ENCODE data around the gene CTSZ.

CTSZ gene

GRCh38 chr20:59024111-59024530 is 17.1 kb upstream of the CTSZ start:
- Histone ChIP-seq H3K27me3 (ENCODE audit: control insufficient read depth in 5 of 5, insufficient read depth in 4 of 5, low read length in 5 of 5) (no peaks in the 10 kb centered on the region), H3K9me3 (ENCODE audit: control insufficient read depth in 5 of 5, low read length in 5 of 5) (no peaks in the 10 kb centered on the region), H3K4me3 (ENCODE audit: low read depth in 1 of 5, low read length in 5 of 5) (no peak overlapping the region), H3K36me3 (ENCODE audit: control insufficient read depth in 5 of 5, insufficient read depth in 5 of 5, low read length in 5 of 5) (peaks cover 20 to 70% (median 51%) of the 10 kb centered on the region in 5 donors), H3K27ac (ENCODE audit: low read depth, low read length) (no peak overlapping the region), H3K9ac (ENCODE audit: low read length in 5 of 5) (no peak overlapping the region), H3K4me1 (ENCODE audit: control insufficient read depth in 5 of 5, insufficient read depth in 5 of 5, low read length in 5 of 5) (peaks cover 2 to 23% (median 19%) of the 10 kb centered on the region in 5 donors)

- H3K4me3 ChIP-seq (ENCODE audit: low read depth in 1 of 5, low read length in 5 of 5): no peak overlapping the region
- peaks cover 17 to 65% (median 46%) of the 10 kb centered on the region in 5 donors for H3K36me3 ChIP-seq (ENCODE audit: control insufficient read depth in 5 of 5, insufficient read depth in 5 of 5, low read length in 5 of 5)
- no peaks in the 10 kb centered on the region for H3K27me3 ChIP-seq (ENCODE audit: control insufficient read depth in 5 of 5, insufficient read depth in 4 of 5, low read length in 5 of 5)
- H3K27ac ChIP-seq (ENCODE audit: low read depth, low read length): no peak overlapping the region
- H3K9me3 ChIP-seq (ENCODE audit: control insufficient read depth in 5 of 5, low read length in 5 of 5): no peaks in the 10 kb centered on the region
- no peak overlapping the region for H3K9ac ChIP-seq (ENCODE audit: low read length in 5 of 5)
- H3K4me1 ChIP-seq (ENCODE audit: control insufficient read depth in 5 of 5, insufficient read depth in 5 of 5, low read length in 5 of 5): peaks cover under 1 to 18% (median 14%) of the 10 kb centered on the region in 5 donors
These were observed 16.6 kb upstream of the CTSZ start for GRCh38 chr20:59023616-59024015.

GRCh38 chr20:59022754-59023153 is 15.7 kb upstream of the CTSZ start:
- Histone ChIP-seq H3K27ac (ENCODE audit: low read depth, low read length) (no peak overlapping the region), H3K4me3 (ENCODE audit: low read depth in 1 of 5, low read length in 5 of 5) (no peak overlapping the region), H3K9ac (ENCODE audit: low read length in 5 of 5) (no peak overlapping the region)

GRCh38 chr20:59020938-59021551 is 14.0 kb upstream of the CTSZ start:
- no peak overlapping the region for H3K9ac ChIP-seq (ENCODE audit: low read length in 5 of 5)
- H3K36me3 ChIP-seq (ENCODE audit: control insufficient read depth in 5 of 5, insufficient read depth in 5 of 5, low read length in 5 of 5): peaks cover 9 to 42% (median 34%) of the 10 kb centered on the region in 5 donors
- H3K27me3 ChIP-seq (ENCODE audit: control insufficient read depth in 5 of 5, insufficient read depth in 4 of 5, low read length in 5 of 5): no peaks in the 10 kb centered on the region
- peaks cover 0 to 16% (median 3%) of the 10 kb centered on the region in 5 donors for H3K4me1 ChIP-seq (ENCODE audit: control insufficient read depth in 5 of 5, insufficient read depth in 5 of 5, low read length in 5 of 5)
- H3K27ac ChIP-seq (ENCODE audit: low read depth, low read length): no peak overlapping the region
- H3K9me3 ChIP-seq (ENCODE audit: control insufficient read depth in 5 of 5, low read length in 5 of 5): no peaks in the 10 kb centered on the region
- H3K4me3 ChIP-seq (ENCODE audit: low read depth in 1 of 5, low read length in 5 of 5): no peak overlapping the region

More at GRCh38 chr20:59022754-59023153, 15.7 kb upstream of the CTSZ start:
- Histone ChIP-seq H3K9me3 (ENCODE audit: control insufficient read depth in 5 of 5, low read length in 5 of 5) (no peaks in the 10 kb centered on the region), H3K4me1 (ENCODE audit: control insufficient read depth in 5 of 5, insufficient read depth in 5 of 5, low read length in 5 of 5) (peaks cover 0 to 11% (median 6%) of the 10 kb centered on the region in 5 donors), H3K36me3 (ENCODE audit: control insufficient read depth in 5 of 5, insufficient read depth in 5 of 5, low read length in 5 of 5) (peaks cover 11 to 59% (median 44%) of the 10 kb centered on the region in 5 donors), H3K27me3 (ENCODE audit: control insufficient read depth in 5 of 5, insufficient read depth in 4 of 5, low read length in 5 of 5) (no peaks in the 10 kb centered on the region)

- H3K27me3 ChIP-seq (ENCODE audit: control insufficient read depth in 5 of 5, insufficient read depth in 4 of 5, low read length in 5 of 5): no peaks in the 10 kb centered on the region
- H3K9me3 ChIP-seq (ENCODE audit: control insufficient read depth in 5 of 5, low read length in 5 of 5): no peaks in the 10 kb centered on the region
- peaks cover 0 to 25% (median 17%) of the 10 kb centered on the region in 5 donors for H3K36me3 ChIP-seq (ENCODE audit: control insufficient read depth in 5 of 5, insufficient read depth in 5 of 5, low read length in 5 of 5)
- H3K4me3 ChIP-seq (ENCODE audit: low read depth in 1 of 5, low read length in 5 of 5): no peak within 1 kb of the TSS
- H3K27ac ChIP-seq (ENCODE audit: low read depth, low read length): no peak within 1 kb of the TSS
- H3K4me1 ChIP-seq (ENCODE audit: control insufficient read depth in 5 of 5, insufficient read depth in 5 of 5, low read length in 5 of 5): peaks cover 0 to 16% (median 0%) of the 10 kb centered on the region in 5 donors
- no peak within 1 kb of the TSS for H3K9ac ChIP-seq (ENCODE audit: low read length in 5 of 5)
These were observed 12.2 kb upstream of the CTSZ start, which contains the start of gene TUBB1 for GRCh38 chr20:59019217-59019616. TUBB1 (plus strand) TSS chr20:59019429; CDS start chr20:59019523, 94 bp downstream.

GRCh38 chr20:59018817-59019216 is 11.8 kb upstream of the CTSZ start:
- Histone ChIP-seq H3K27ac (ENCODE audit: low read depth, low read length) (no peak overlapping the region), H3K9me3 (ENCODE audit: control insufficient read depth in 5 of 5, low read length in 5 of 5) (no peaks in the 10 kb centered on the region), H3K9ac (ENCODE audit: low read length in 5 of 5) (no peak overlapping the region), H3K4me1 (ENCODE audit: control insufficient read depth in 5 of 5, insufficient read depth in 5 of 5, low read length in 5 of 5) (peaks cover 0 to 16% (median 0%) of the 10 kb centered on the region in 5 donors), H3K27me3 (ENCODE audit: control insufficient read depth in 5 of 5, insufficient read depth in 4 of 5, low read length in 5 of 5) (no peaks in the 10 kb centered on the region), H3K4me3 (ENCODE audit: low read depth in 1 of 5, low read length in 5 of 5) (no peak overlapping the region), H3K36me3 (ENCODE audit: control insufficient read depth in 5 of 5, insufficient read depth in 5 of 5, low read length in 5 of 5) (peaks cover 0 to 21% (median 13%) of the 10 kb centered on the region in 5 donors)

GRCh38 chr20:59017493-59018231 is 10.6 kb upstream of the CTSZ start:
- peak overlapping the region in 1 of 5 donors; percentile 35 for H3K9ac ChIP-seq (ENCODE audit: low read length in 5 of 5)
- H3K27me3 ChIP-seq (ENCODE audit: control insufficient read depth in 5 of 5, insufficient read depth in 4 of 5, low read length in 5 of 5): no peaks in the 10 kb centered on the region
- peaks cover 0 to 16% (median 0%) of the 10 kb centered on the region in 5 donors for H3K4me1 ChIP-seq (ENCODE audit: control insufficient read depth in 5 of 5, insufficient read depth in 5 of 5, low read length in 5 of 5)
- peaks cover 0 to 10% (median 2%) of the 10 kb centered on the region in 5 donors for H3K36me3 ChIP-seq (ENCODE audit: control insufficient read depth in 5 of 5, insufficient read depth in 5 of 5, low read length in 5 of 5)
- no peaks in the 10 kb centered on the region for H3K9me3 ChIP-seq (ENCODE audit: control insufficient read depth in 5 of 5, low read length in 5 of 5)
- no peak overlapping the region for H3K27ac ChIP-seq (ENCODE audit: low read depth, low read length)
- H3K4me3 ChIP-seq (ENCODE audit: low read depth in 1 of 5, low read length in 5 of 5): no peak overlapping the region

GRCh38 chr20:59016795-59017492 is 9.9 kb upstream of the CTSZ start:
- peaks cover 0 to 16% (median 0%) of the 10 kb centered on the region in 5 donors for H3K4me1 ChIP-seq (ENCODE audit: control insufficient read depth in 5 of 5, insufficient read depth in 5 of 5, low read length in 5 of 5)
- H3K36me3 ChIP-seq (ENCODE audit: control insufficient read depth in 5 of 5, insufficient read depth in 5 of 5, low read length in 5 of 5): peaks cover 0 to 7% (median 0%) of the 10 kb centered on the region in 5 donors
- H3K9me3 ChIP-seq (ENCODE audit: control insufficient read depth in 5 of 5, low read length in 5 of 5): no peaks in the 10 kb centered on the region
- H3K9ac ChIP-seq (ENCODE audit: low read length in 5 of 5): peak overlapping the region in 1 of 5 donors; percentile 35
- H3K27ac ChIP-seq (ENCODE audit: low read depth, low read length): no peak overlapping the region
- no peak overlapping the region for H3K4me3 ChIP-seq (ENCODE audit: low read depth in 1 of 5, low read length in 5 of 5)
- no peaks in the 10 kb centered on the region for H3K27me3 ChIP-seq (ENCODE audit: control insufficient read depth in 5 of 5, insufficient read depth in 4 of 5, low read length in 5 of 5)

- H3K9ac ChIP-seq (ENCODE audit: low read length in 5 of 5): no peak overlapping the region
- H3K27ac ChIP-seq (ENCODE audit: low read depth, low read length): no peak overlapping the region
- H3K36me3 ChIP-seq (ENCODE audit: control insufficient read depth in 5 of 5, insufficient read depth in 5 of 5, low read length in 5 of 5): peaks cover 0 to 2% (median 0%) of the 10 kb centered on the region in 5 donors
- no peaks in the 10 kb centered on the region for H3K9me3 ChIP-seq (ENCODE audit: control insufficient read depth in 5 of 5, low read length in 5 of 5)
- H3K4me1 ChIP-seq (ENCODE audit: control insufficient read depth in 5 of 5, insufficient read depth in 5 of 5, low read length in 5 of 5): peaks cover 5 to 25% (median 9%) of the 10 kb centered on the region in 5 donors
- no peaks in the 10 kb centered on the region for H3K27me3 ChIP-seq (ENCODE audit: control insufficient read depth in 5 of 5, insufficient read depth in 4 of 5, low read length in 5 of 5)
- no peak overlapping the region for H3K4me3 ChIP-seq (ENCODE audit: low read depth in 1 of 5, low read length in 5 of 5)
These were observed 9.0 kb upstream of the CTSZ start for GRCh38 chr20:59015812-59016711.

All from subcutaneous abdominal adipose tissue (tissue), 5 donors.